A673 (cell line): ENCODE results near the gene TTC7B. TPM values are rescaled to one million over a fixed set of nuclear protein-coding genes. Genes with fewer than 3 reads are reported as not detected.

Experiments
- BruUV-seq: library from RNA; stranded (reverse); fragments of 400-500 nt; replicated peaks from 2 replicates; lab custom pipeline; 2021; lab: Mats Ljungman, UMichigan
- CTCF ChIA-PET: fragments of 300-600 bp; sonication (Branson Sonifier 250); formaldehyde crosslinking; loops from one replicate; lab custom pipeline; 2022; ENCODE audit warnings: antibody characterized with exemption; lab: Charles Lee
- POLR2A ChIA-PET: fragments of 300-600 bp; sonication (Branson Sonifier 250); formaldehyde crosslinking; loops from one replicate; lab custom pipeline; 2022; ENCODE audit warnings: antibody characterized with exemption; ENCODE audit not compliant: low non-redundant PET; lab: Charles Lee
- DNase-seq: peaks from one replicate; pipeline ENCODE4 v3.0.0-alpha.2; 2015; ENCODE audit warnings: low spot score
- H3K27ac ChIP-seq: fragments of 200-600 bp; sonication (generic); 2 replicates; pipeline ENCODE4 v1.5.1; 2016; ENCODE audit warnings: mixed run types, low read depth, mild to moderate bottlenecking, mixed read lengths, antibody characterized with exemption, low read length; ENCODE audit not compliant: poor library complexity, severe bottlenecking
- H3K27me3 ChIP-seq: fragments of 200-600 bp; sonication (generic); replicated peaks from 2 replicates; pipeline ENCODE4 v1.6.1; 2017; ENCODE audit warnings: mixed run types, low read depth, mild to moderate bottlenecking, mixed read lengths, antibody characterized with exemption, low read length; ENCODE audit not compliant: insufficient read depth, poor library complexity
- H3K36me3 ChIP-seq: fragments of 200-600 bp; sonication (generic); 2 replicates; pipeline ENCODE4 v1.6.1; 2016; ENCODE audit warnings: mixed run types, mild to moderate bottlenecking, mixed read lengths, antibody characterized with exemption, low read length; ENCODE audit not compliant: insufficient read depth, poor library complexity, severe bottlenecking
- H3K4me1 ChIP-seq: fragments of 200-600 bp; sonication (generic); 2 replicates; pipeline ENCODE4 v1.6.1; 2017; ENCODE audit warnings: mixed run types, mild to moderate bottlenecking, mixed read lengths, antibody characterized with exemption, low read length; ENCODE audit not compliant: insufficient read depth, poor library complexity, severe bottlenecking
- H3K4me3 ChIP-seq: fragments of 200-600 bp; sonication (generic); 2 replicates; pipeline ENCODE4 v1.5.1; 2016; ENCODE audit warnings: low read depth, mixed run types, mild to moderate bottlenecking, mixed read lengths, low read length; ENCODE audit not compliant: poor library complexity, severe bottlenecking
- H3K9me3 ChIP-seq: fragments of 200-600 bp; sonication (generic); 2 replicates; pipeline ENCODE4 v1.6.1; 2016; ENCODE audit warnings: mixed run types, low read depth, mild to moderate bottlenecking, mixed read lengths, antibody characterized with exemption, low read length; ENCODE audit not compliant: poor library complexity, severe bottlenecking
- CTCF ChIP-seq: fragments of 300-800, 200-600 bp; sonication (generic); conservative IDR thresholded peaks from 2 replicates; pipeline ENCODE4 v1.5.1; 2017; ENCODE audit warnings: low read depth, mild to moderate bottlenecking, antibody characterized with exemption, low read length, moderate library complexity, mixed read lengths
- EZH2 ChIP-seq: fragments of 200-600 bp; sonication (generic); IDR thresholded peaks from 2 replicates; pipeline ENCODE4 v1.6.1; 2017; ENCODE audit warnings: borderline replicate concordance, low read depth, mild to moderate bottlenecking, mixed read lengths, antibody characterized with exemption, low read length; ENCODE audit not compliant: poor library complexity, severe bottlenecking
- intact Hi-C: fragments of 100-400 bp; cut with micrococcal nuclease; formaldehyde crosslinking; loops from one replicate; pipeline ENCODE4 v1.10.0; 2022; ENCODE audit not compliant: unreplicated experiment
- total RNA-seq: library from RNA; stranded (reverse); gene quantifications from 2 replicates; pipeline ENCODE4 v1.2.3, GENCODE V29; 2021

The TTC7B gene
- total RNA-seq, 1 experiment from 2014 or later: 39.2 TPM

GRCh38 chr14:90483571-90483974, 332.7 kb downstream of the TTC7B start:
- TF ChIP-seq CTCF: no peak
- no peak for TF ChIP-seq EZH2
- no peaks in the 10 kb centered on the region for H3K9me3 ChIP-seq
- H3K36me3 ChIP-seq: no peaks in the 10 kb centered on the region
- H3K27me3 ChIP-seq: no peaks in the 10 kb centered on the region
- no peak overlapping the region for H3K4me3 ChIP-seq
- H3K27ac ChIP-seq: no peak overlapping the region
- BruUV-seq: no TSS peak
- H3K4me1 ChIP-seq: peaks cover 4% of the 10 kb centered on the region
- DNase-seq: no peak
- ChIA-PET POLR2A (no interaction called here), CTCF (no interaction called here)
- intact Hi-C loops: no loop called here

GRCh38 chr14:90483117-90483516, 333.1 kb downstream of the TTC7B start:
- CTCF ChIA-PET: no interaction called here
- TF ChIP-seq EZH2 (no peak), CTCF (no peak)
- Histone ChIP-seq H3K27me3 (no peaks in the 10 kb centered on the region), H3K9me3 (no peaks in the 10 kb centered on the region), H3K27ac (no peak overlapping the region), H3K36me3 (no peaks in the 10 kb centered on the region), H3K4me3 (no peak overlapping the region), H3K4me1 (peaks cover 4% of the 10 kb centered on the region)
- POLR2A ChIA-PET: no interaction called here
- BruUV-seq: no TSS peak
- no peak for DNase-seq
- intact Hi-C loops: no loop called here

GRCh38 chr14:90475298-90475697, 340.9 kb downstream of the TTC7B start:
- POLR2A ChIA-PET: no interaction called here
- CTCF ChIA-PET: no interaction called here
- no peak overlapping the region for H3K4me3 ChIP-seq
- BruUV-seq: no TSS peak
- H3K9me3 ChIP-seq: peaks cover 30% of the 10 kb centered on the region
- H3K36me3 ChIP-seq: no peaks in the 10 kb centered on the region
- no peaks in the 10 kb centered on the region for H3K27me3 ChIP-seq
- H3K4me1 ChIP-seq: no peaks in the 10 kb centered on the region
- no peak for TF ChIP-seq CTCF
- H3K27ac ChIP-seq: no peak overlapping the region
- intact Hi-C loops: no loop called here
- DNase-seq: no peak

Other genes starting within 250 kb of the TTC7B start
- gene RPS6KA5, start 244.2 kb upstream of the TTC7B start, total RNA-seq: 7.6 and 7.9 TPM in 2 replicates